Measurements from ENCODE around the gene TSSC4.

TSSC4 gene

GRCh38 chr11:2450321-2451041 lies 49.9 kb downstream of the TSSC4 start:
- FAIRE-seq: no peak

DNA sequence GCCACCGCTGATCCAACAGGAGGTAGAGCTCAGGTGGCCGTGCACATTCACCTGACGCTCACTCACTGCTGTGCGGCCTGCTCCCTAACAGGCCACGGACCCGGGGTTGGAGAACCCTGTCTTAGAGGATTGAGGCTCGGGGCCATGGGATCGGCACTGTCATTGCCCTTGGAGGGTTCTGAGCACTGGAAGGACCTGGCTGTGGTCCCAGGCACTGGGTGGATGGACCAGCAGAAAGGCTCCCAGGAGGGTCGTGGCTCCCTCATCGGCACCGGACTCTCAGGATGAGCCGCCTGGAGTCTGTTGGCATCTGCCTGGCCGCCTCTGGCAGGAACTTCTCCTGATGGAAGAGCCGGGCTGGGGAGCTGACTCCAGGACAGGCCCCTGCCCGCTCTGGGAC lies 50.8 kb downstream of the TSSC4 start:
- no peak for FAIRE-seq

DNA sequence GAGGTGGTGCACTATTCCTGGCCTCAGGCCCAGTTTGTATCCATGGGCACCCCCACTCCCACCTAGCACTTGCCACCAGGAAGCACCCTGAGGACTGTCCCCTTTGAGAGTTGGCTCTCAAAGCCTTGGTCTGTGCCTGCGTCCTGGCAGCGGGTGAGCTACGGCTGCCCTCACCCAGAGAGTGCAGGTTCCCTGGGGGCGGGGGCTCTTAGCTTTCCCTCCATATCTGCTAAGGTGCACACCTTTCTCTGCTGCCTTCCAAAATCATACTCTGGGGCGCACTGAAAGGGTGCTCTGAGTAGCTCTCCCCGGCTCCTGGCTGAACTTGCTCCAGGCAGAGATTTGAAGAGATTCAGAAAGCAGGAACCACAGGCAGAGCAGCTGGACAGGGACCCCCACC lies 51.4 kb downstream of the TSSC4 start:
- FAIRE-seq: no peak

- FAIRE-seq: no peak
These were observed 51.9 kb downstream of the TSSC4 start for GRCh38 chr11:2452321-2453012.

DNA sequence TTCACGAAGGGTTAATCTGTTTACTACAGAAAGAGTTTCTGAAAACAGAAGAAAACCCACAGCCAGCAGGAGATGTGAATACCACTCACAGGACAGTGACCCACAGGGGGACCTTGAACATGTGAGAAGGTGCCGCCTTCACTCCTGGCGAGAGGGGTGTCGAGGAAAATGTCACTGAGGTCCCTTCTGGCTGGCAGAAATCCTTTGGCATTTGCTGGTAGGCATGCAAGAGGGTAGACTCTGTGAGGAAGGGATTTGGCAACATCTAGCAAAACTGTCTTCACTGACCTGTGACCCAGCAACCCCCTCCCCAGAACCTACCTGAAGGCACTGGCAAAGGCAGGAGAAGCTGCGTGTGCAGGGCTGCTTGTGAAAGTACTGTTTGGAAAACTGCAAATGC lies 52.9 kb downstream of the TSSC4 start:
- no peak for FAIRE-seq

All from G401.6 (cell line).